Naive B cell (primary cell): ENCODE data around the gene IFIT3. TPM values are rescaled to one million over a fixed set of nuclear protein-coding genes. Genes with fewer than 3 reads are reported as not detected.
"Not testable (repeated sequence)": the region's sequence is repeated elsewhere in the genome, so short reads cannot be mapped to it uniquely, and the experiment has no call there.

Experiments used
- ATAC-seq, 2 donors: fragments of 150-1000 bp; cut with Tn5 transposase; 2 replicates each; pipeline ENCODE4 v1.10.0; 2021; ENCODE audit warnings: low read depth in 2 of 2, mild to moderate bottlenecking in 2 of 2, moderate library complexity in 2 of 2
- DNase-seq: peaks from one replicate; pipeline ENCODE4 v3.0.0; 2022
- H3K27ac Mint-ChIP-seq, 6 donors: one replicate each; pipeline ENCODE4 v1.8.0; 2020 to 2022; ENCODE audit warnings: mild to moderate bottlenecking in 6 of 6, mixed read lengths in 6 of 6, moderate library complexity in 5 of 6, inconsistent platforms in 2 of 6
- H3K27me3 Mint-ChIP-seq, 3 donors: one replicate each; pipeline ENCODE4 v1.8.0; 2021 to 2022; ENCODE audit warnings: mixed read lengths in 3 of 3, mild to moderate bottlenecking in 1 of 3
- H3K36me3 Mint-ChIP-seq, 2 donors: one replicate each; pipeline ENCODE4 v1.8.0; 2020 to 2022; ENCODE audit warnings: mixed read lengths in 2 of 2, inconsistent platforms in 1 of 2, mild to moderate bottlenecking in 1 of 2
- H3K4me1 Mint-ChIP-seq, 3 donors: one replicate each; pipeline ENCODE4 v1.8.0; 2020 to 2022; ENCODE audit warnings: mixed read lengths in 3 of 3, inconsistent platforms in 1 of 3, mild to moderate bottlenecking in 1 of 3, moderate library complexity in 1 of 3
- H3K4me3 Mint-ChIP-seq, 8 donors: one replicate each; pipeline ENCODE4 v1.8.0; 2020 to 2022; ENCODE audit warnings: mild to moderate bottlenecking in 8 of 8, mixed read lengths in 8 of 8, moderate library complexity in 8 of 8, inconsistent platforms in 2 of 8
- H3K9me3 Mint-ChIP-seq, 7 donors: one replicate each; pipeline ENCODE4 v1.8.0; 2020 to 2022; ENCODE audit warnings: mixed read lengths in 7 of 7, mild to moderate bottlenecking in 5 of 7, inconsistent platforms in 2 of 7, moderate library complexity in 1 of 7
- polyA plus RNA-seq, 6 donors: library from polyadenylated mRNA; unstranded; fragments of 300-500 nt; fragmentation: Illumina TruSeq; gene quantifications; one replicate each; pipeline ENCODE4 v1.2.3, GENCODE V29; 2021; ENCODE audit warnings: low read depth in 6 of 6

Gene IFIT3
- polyA plus RNA-seq, 6 donors from 2014 or later = 3.5 to 27.2 (median 7.3) TPM

DNA sequence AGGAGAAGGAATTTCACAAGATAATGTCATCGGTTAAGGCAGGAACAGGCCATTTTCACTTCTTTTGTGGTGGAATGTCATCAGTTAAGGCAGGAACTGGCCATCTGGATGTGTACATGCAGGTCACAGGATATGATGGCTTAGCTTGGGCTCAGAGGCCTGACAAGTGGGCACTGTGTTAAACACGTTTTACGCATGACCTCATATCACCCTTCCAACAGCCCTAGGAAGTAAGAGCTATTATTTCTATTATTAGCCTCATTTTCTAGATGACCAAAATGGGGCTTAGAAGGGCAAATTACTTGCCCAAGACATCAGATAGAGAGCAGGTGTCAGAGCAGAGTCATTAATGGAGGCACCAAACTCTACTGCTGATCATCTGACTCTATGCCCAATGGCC, 2.2 kb downstream of the IFIT3 start:
- peak overlapping the region in 6 of 8 donors; percentile 23 to 80 (median 34) for H3K4me3 Mint-ChIP-seq
- H3K27me3 Mint-ChIP-seq = not testable (repeated sequence)

GRCh38 chr10:89330537-89331212, 2.9 kb downstream of the IFIT3 start:
- DNase-seq (no peak), ATAC-seq (no peak)
- no peaks in the 10 kb centered on the region for H3K9me3 Mint-ChIP-seq
- peaks cover 35 to 81% (median 62%) of the 10 kb centered on the region in 3 donors for H3K4me1 Mint-ChIP-seq
- no peaks in the 10 kb centered on the region for H3K36me3 Mint-ChIP-seq
- H3K27me3 Mint-ChIP-seq = no peaks in the 10 kb centered on the region
- peak overlapping the region in 4 of 6 donors; percentile 73 to 96 (median 82) for H3K27ac Mint-ChIP-seq
- peak overlapping the region in 6 of 8 donors; percentile 22 to 80 (median 48) for H3K4me3 Mint-ChIP-seq

More for the DNA sequence above, 2.2 kb downstream of the IFIT3 start:
- H3K4me1 Mint-ChIP-seq = peaks cover 35 to 76% (median 62%) of the 10 kb centered on the region in 3 donors
- H3K27ac Mint-ChIP-seq = peak overlapping the region; percentile 63 to 93 (median 76)
- not testable (repeated sequence) for ATAC-seq, H3K36me3 Mint-ChIP-seq, DNase-seq, H3K9me3 Mint-ChIP-seq

GRCh38 chr10:89331487-89332122, 3.8 kb downstream of the IFIT3 start:
- H3K9me3 Mint-ChIP-seq, DNase-seq, ATAC-seq, H3K36me3 Mint-ChIP-seq, H3K27me3 Mint-ChIP-seq: not testable (repeated sequence)
- H3K4me3 Mint-ChIP-seq = peak overlapping the region; percentile 80 to 92 (median 86)
- H3K4me1 Mint-ChIP-seq = peaks cover 35 to 83% (median 61%) of the 10 kb centered on the region in 3 donors
- H3K27ac Mint-ChIP-seq = peak overlapping the region; percentile 79 to 98 (median 96)

GRCh38 chr10:89332123-89332633, 4.4 kb downstream of the IFIT3 start:
- Mint-ChIP-seq H3K27me3 (no peaks in the 10 kb centered on the region), H3K4me3 (peak overlapping the region; percentile 80 to 92 (median 86)), H3K9me3 (no peaks in the 10 kb centered on the region), H3K36me3 (no peaks in the 10 kb centered on the region), H3K27ac (peak overlapping the region; percentile 79 to 98 (median 96)), H3K4me1 (peaks cover 31 to 77% (median 55%) of the 10 kb centered on the region in 3 donors)
- ATAC-seq = peak; percentile 47 to 62
- peak; percentile 64 for DNase-seq

DNA sequence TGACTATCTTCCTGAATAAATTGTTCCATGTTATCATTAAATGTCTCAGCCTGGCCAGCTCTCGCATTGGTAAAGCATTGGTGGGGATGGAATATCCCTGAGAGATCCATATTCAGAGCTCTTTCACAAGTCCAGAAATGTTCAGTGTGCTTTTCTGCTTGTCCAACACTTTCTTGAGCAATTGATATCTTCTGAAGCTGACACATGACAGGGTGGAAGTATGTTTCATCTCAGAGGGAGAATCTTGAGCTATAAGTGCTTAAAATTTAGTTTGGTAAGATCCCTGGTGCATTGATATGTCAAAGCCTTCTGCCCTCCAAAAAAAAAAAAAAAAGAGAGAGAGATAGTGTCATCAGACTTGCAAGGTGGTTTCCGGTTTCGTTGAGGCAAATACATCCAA, 7.4 kb downstream of the IFIT3 start:
- Mint-ChIP-seq H3K4me3 (peak overlapping the region in 1 of 8 donors; percentile 65), H3K27me3 (no peaks in the 10 kb centered on the region), H3K4me1 (peaks cover 17 to 48% (median 26%) of the 10 kb centered on the region in 3 donors), H3K9me3 (no peaks in the 10 kb centered on the region), H3K27ac (peak overlapping the region in 4 of 6 donors; percentile 37 to 79 (median 65)), H3K36me3 (peaks cover 14 to 17% of the 10 kb centered on the region in 2 donors)
- ATAC-seq (no peak), DNase-seq (no peak)

- Mint-ChIP-seq H3K27ac (peak overlapping the region in 2 of 6 donors; percentile 5 to 15), H3K9me3 (no peaks in the 10 kb centered on the region), H3K4me1 (peaks cover 17 to 42% (median 20%) of the 10 kb centered on the region in 3 donors), H3K4me3 (peak overlapping the region in 1 of 8 donors; percentile 51), H3K36me3 (peaks cover 14 to 18% of the 10 kb centered on the region in 2 donors), H3K27me3 (no peaks in the 10 kb centered on the region)
- ATAC-seq (no peak), DNase-seq (no peak)
Observed at GRCh38 chr10:89336241-89336640, 8.4 kb downstream of the IFIT3 start.

DNA sequence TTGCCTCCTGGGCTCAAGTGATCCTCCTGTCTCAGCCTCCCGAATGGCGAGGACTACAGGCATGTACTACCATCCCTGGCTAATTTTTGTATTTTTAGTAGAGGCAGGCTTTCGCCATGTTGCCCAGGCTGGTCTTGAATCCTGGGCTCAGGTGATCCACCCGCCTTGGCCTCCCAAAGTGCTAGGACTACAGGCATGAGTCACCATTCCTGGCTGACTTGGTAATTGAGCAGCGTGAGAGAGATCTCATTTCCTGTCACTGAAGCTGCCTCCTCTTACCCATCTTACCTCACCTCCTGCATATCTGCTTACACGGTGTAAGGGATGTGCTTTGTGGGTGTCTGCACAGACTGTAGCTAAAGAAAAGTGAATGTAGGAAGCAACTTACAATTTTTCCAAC, 9.7 kb downstream of the IFIT3 start:
- peaks cover 12 to 29% (median 16%) of the 10 kb centered on the region in 3 donors for H3K4me1 Mint-ChIP-seq
- no peak for DNase-seq
- no peak overlapping the region for H3K4me3 Mint-ChIP-seq
- H3K36me3 Mint-ChIP-seq = peaks cover 14 to 18% of the 10 kb centered on the region in 2 donors
- no peaks in the 10 kb centered on the region for H3K9me3 Mint-ChIP-seq
- no peaks in the 10 kb centered on the region for H3K27me3 Mint-ChIP-seq
- ATAC-seq = no peak
- no peak overlapping the region for H3K27ac Mint-ChIP-seq

DNA sequence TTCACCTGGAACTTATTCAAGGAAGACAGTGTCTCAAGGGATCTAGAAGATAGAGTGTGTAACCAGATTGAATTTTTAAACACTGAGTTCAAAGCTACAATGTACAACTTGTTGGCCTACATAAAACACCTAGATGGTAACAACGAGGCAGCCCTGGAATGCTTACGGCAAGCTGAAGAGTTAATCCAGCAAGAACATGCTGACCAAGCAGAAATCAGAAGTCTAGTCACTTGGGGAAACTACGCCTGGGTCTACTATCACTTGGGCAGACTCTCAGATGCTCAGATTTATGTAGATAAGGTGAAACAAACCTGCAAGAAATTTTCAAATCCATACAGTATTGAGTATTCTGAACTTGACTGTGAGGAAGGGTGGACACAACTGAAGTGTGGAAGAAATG, 10.9 kb downstream of the IFIT3 start:
- H3K36me3 Mint-ChIP-seq = peaks cover 14 to 28% of the 10 kb centered on the region in 2 donors
- H3K4me3 Mint-ChIP-seq = no peak overlapping the region
- ATAC-seq = no peak
- H3K4me1 Mint-ChIP-seq = peaks cover 5 to 17% (median 5%) of the 10 kb centered on the region in 3 donors
- DNase-seq = no peak
- no peaks in the 10 kb centered on the region for H3K9me3 Mint-ChIP-seq
- H3K27ac Mint-ChIP-seq = no peak overlapping the region
- no peaks in the 10 kb centered on the region for H3K27me3 Mint-ChIP-seq

GRCh38 chr10:89339875-89340274, 12.1 kb downstream of the IFIT3 start:
- Mint-ChIP-seq H3K27me3 (no peaks in the 10 kb centered on the region), H3K9me3 (no peaks in the 10 kb centered on the region), H3K27ac (peak overlapping the region in 1 of 6 donors; percentile 49), H3K4me3 (no peak overlapping the region), H3K4me1 (peaks cover 0 to 8% (median 0%) of the 10 kb centered on the region in 3 donors), H3K36me3 (peaks cover 14 to 28% of the 10 kb centered on the region in 2 donors)
- ATAC-seq (no peak), DNase-seq (no peak)

DNA sequence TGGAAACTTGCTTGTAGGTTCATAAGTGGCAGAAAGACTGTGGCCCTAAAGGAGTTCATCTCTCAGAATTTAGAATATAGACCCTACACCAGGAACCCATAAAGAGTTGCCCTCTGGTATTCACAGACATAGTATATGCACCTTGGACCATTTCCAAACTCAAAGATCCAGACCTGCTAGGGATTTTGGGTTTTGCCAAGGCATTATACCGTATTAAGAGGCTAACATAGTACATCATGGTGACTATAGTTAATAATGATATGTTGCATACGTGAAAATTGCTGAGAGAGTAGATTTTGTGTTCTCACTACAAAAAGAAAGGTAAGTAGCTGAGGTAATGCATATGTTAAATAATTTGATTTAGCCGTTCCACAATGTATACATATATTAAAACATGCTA, 13.9 kb downstream of the IFIT3 start:
- H3K27me3 Mint-ChIP-seq = no peaks in the 10 kb centered on the region
- H3K4me3 Mint-ChIP-seq = no peak overlapping the region
- no peaks in the 10 kb centered on the region for H3K9me3 Mint-ChIP-seq
- no peak for ATAC-seq
- DNase-seq = no peak
- H3K4me1 Mint-ChIP-seq = peaks cover 0 to 3% (median 0%) of the 10 kb centered on the region in 3 donors
- H3K27ac Mint-ChIP-seq = no peak overlapping the region
- H3K36me3 Mint-ChIP-seq = peaks cover 14 to 28% of the 10 kb centered on the region in 2 donors

DNA sequence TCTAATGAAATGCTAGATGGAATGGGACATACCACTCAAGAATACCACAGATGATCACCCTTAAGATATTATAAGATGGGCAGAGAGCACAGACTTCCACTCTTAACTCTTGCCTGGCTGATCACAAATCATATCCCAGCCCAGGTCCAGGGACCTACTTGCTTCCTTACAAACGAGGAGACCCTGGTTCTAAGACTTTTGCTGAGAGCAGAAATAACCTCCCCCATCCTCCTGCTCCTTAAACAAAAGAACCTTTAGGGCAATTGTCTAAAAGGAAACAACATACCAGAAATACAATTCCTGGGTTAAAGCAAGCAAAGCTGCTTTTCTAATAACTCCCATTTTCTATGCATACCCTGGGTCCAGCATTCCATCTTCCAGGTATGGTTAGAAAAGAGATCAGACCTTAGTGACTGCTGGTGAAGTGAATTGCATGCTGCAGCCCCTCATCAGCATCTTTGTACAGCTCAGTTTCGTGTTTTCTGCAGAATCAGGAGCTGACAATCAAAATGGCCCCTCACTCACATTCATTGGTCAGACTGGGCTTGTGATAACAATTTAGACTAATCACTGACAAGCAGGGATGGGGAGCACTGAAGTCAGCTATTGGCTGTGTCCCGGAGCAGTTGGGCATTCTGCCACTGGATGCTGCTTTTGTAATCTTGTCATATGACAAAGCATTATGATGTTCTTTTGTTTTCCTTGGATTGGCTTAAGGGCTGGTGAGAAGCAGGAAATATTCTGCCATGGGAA, 14.6 kb downstream of the IFIT3 start:
- Mint-ChIP-seq H3K36me3 (peaks cover 14 to 28% of the 10 kb centered on the region in 2 donors), H3K9me3 (no peaks in the 10 kb centered on the region), H3K4me1 (peaks cover 0 to 9% (median 5%) of the 10 kb centered on the region in 3 donors), H3K27me3 (no peaks in the 10 kb centered on the region), H3K27ac (peak overlapping the region in 1 of 6 donors; percentile 47), H3K4me3 (no peak overlapping the region)
- ATAC-seq = no peak
- DNase-seq = no peak

DNA sequence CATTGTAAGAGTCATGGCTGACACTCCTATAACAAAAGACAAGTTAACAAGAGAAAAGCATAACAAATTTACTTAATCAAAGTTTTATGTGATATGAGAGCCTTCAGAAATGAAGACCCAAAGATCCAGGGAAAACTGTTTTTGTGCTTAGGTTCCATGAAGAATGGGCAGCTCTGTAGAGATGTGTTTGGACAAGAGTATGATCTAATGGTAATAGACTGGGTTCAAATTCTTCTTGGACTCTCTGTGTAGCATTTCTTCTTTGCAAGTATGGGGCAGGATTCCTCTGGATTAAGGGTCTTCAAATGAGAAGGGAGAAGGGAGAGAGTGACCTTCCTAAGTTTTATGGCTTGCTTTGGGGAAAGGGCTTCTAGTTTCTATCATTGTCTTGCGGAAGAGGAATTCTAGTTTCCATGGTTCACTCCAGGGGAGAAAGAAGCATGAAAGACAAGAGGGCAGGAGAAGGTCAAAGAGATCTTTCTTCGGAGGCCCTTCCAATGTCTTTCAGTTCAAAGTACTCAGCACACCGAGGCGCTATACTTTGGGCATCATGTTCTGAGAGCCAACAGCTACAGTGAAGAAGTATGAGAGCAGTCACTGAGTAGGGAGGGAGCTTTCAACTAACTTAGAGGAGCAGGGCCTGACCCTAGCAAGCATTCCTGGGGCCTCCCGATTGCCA, 15.4 kb downstream of the IFIT3 start:
- Mint-ChIP-seq H3K27me3 (no peaks in the 10 kb centered on the region), H3K4me3 (no peak overlapping the region), H3K4me1 (peaks cover 8 to 18% (median 14%) of the 10 kb centered on the region in 3 donors), H3K36me3 (peaks cover 14 to 28% of the 10 kb centered on the region in 2 donors), H3K9me3 (no peaks in the 10 kb centered on the region), H3K27ac (peak overlapping the region in 1 of 6 donors; percentile 34)
- DNase-seq = no peak
- ATAC-seq = no peak

- ATAC-seq (no peak), DNase-seq (no peak)
- Mint-ChIP-seq H3K4me1 (peaks cover 14 to 27% (median 23%) of the 10 kb centered on the region in 3 donors), H3K36me3 (peaks cover 8 to 21% of the 10 kb centered on the region in 2 donors), H3K4me3 (no peak overlapping the region), H3K9me3 (no peaks in the 10 kb centered on the region), H3K27me3 (no peaks in the 10 kb centered on the region), H3K27ac (no peak overlapping the region)
Observed at GRCh38 chr10:89344156-89344555, 16.4 kb downstream of the IFIT3 start.
